Tibial nerve (tissue), 3 donors: ENCODE measurements around the gene CLGN.

Source experiments
- POLR2A ChIP-seq, 2 donors: fragments of 450-650 bp; IDR thresholded peaks; one replicate each; pipeline ENCODE4 v1.6.1; 2017; ENCODE audit warnings: antibody characterized with exemption in 2 of 2, mild to moderate bottlenecking in 2 of 2, moderate library complexity in 2 of 2
- TF ChIP-seq, protein P1 (sequence below), 5 experiments: fragments of 200-600 bp in 3 of 5; fragments of 450-650 bp in 2 of 5; sonication (generic) in 3 of 5; IDR thresholded peaks; one replicate each; pipeline ENCODE4 v1.5.1; 2016 to 2019; ENCODE audit warnings: antibody characterized with exemption in 5 of 5, mild to moderate bottlenecking in 3 of 5, moderate library complexity in 2 of 5

DNA sequence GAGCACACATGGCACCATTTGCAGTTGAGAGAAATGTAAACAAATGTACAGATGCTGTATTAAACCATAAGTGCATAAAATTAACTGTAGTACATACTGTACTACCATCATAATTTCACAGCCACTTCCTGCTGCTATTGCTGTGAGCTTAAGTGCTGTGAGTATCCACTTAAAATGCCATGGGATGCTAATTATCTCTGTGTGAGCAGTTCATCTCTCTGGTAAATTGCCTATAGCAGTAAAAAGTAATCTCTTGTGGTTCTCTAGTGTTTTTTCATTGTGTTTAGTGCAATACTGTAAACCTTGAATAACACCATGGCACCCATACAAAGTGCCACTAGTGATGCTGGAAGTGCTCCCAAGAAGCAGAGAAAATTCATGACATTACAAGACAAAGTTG lies 63.9 kb downstream of the CLGN start:
- TF ChIP-seq, protein P1, sequence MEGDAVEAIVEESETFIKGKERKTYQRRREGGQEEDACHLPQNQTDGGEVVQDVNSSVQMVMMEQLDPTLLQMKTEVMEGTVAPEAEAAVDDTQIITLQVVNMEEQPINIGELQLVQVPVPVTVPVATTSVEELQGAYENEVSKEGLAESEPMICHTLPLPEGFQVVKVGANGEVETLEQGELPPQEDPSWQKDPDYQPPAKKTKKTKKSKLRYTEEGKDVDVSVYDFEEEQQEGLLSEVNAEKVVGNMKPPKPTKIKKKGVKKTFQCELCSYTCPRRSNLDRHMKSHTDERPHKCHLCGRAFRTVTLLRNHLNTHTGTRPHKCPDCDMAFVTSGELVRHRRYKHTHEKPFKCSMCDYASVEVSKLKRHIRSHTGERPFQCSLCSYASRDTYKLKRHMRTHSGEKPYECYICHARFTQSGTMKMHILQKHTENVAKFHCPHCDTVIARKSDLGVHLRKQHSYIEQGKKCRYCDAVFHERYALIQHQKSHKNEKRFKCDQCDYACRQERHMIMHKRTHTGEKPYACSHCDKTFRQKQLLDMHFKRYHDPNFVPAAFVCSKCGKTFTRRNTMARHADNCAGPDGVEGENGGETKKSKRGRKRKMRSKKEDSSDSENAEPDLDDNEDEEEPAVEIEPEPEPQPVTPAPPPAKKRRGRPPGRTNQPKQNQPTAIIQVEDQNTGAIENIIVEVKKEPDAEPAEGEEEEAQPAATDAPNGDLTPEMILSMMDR (IDR thresholded peaks at IDR 0.05), result no peak
- no peak for TF ChIP-seq POLR2A (IDR thresholded peaks at IDR 0.05)
